Spleen (tissue), 7 donors: ENCODE data around the gene AUH.
A peak's percentile ranks its signal among the peaks of the same experiment; 100 is the strongest.

Experiments
- CTCF ChIP-seq, 11 experiments: fragments of 200-600 bp in 7 of 11; fragments of 450-650 bp in 4 of 11; sonication (generic) in 4 of 11; IDR thresholded peaks in 8 of 11; conservative IDR thresholded peaks in 3 of 11; 1 replicate in 7 of 11; 2 replicates in 4 of 11; pipeline versions ENCODE4 v1.4.0 to v1.8.0; 2016 to 2021; ENCODE audit warnings: antibody characterized with exemption in 11 of 11, inconsistent platforms in 4 of 11, mild to moderate bottlenecking in 1 of 11
- POLR2A ChIP-seq, 3 donors: fragments of 450-650 bp; IDR thresholded peaks; one replicate each; pipeline ENCODE4 v1.5.1; 2017; ENCODE audit warnings: antibody characterized with exemption in 3 of 3, mild to moderate bottlenecking in 1 of 3
- donor health status: DM: no; HTN: no; CAD: no; lungs with moderate emphysema.
- donor health status: DM: no; HTN: no; CAD: no.
- donor health status: DM: no; HTN: no; CAD: no.

GRCh38 chr9:91193087-91193657 is 168.5 kb downstream of the AUH start:
- TF ChIP-seq POLR2A (IDR thresholded peaks at IDR 0.05) (no peak), CTCF (IDR thresholded peaks at IDR 0.05 in 8 of 11, conservative IDR thresholded peaks at IDR 0.05 in 3 of 11) (peak in 2 of 11 experiments; percentile 5 to 7)
